ENCODE results near the gene ACTG2.
"Not testable (repeated sequence)": the region's sequence is repeated elsewhere in the genome, so short reads cannot be mapped to it uniquely, and the experiment has no call there.

The ACTG2 gene

GRCh38 chr2:73938718-73939352 is 46.0 kb downstream of the ACTG2 start:
- no peak for DNase-seq

- no peak for DNase-seq
Observed at GRCh38 chr2:73939419-73939818, 46.6 kb downstream of the ACTG2 start.

GRCh38 chr2:73940066-73940465 is 47.3 kb downstream of the ACTG2 start:
- DNase-seq: not testable (repeated sequence)

GRCh38 chr2:73942664-73943063 is 49.9 kb downstream of the ACTG2 start:
- DNase-seq: no peak

GRCh38 chr2:73944714-73945113 is 51.9 kb downstream of the ACTG2 start:
- DNase-seq: no peak

GRCh38 chr2:73946215-73946614 is 53.4 kb downstream of the ACTG2 start:
- no peak for DNase-seq

- no peak for DNase-seq
Observed at GRCh38 chr2:73946666-73947065, 53.9 kb downstream of the ACTG2 start.

GRCh38 chr2:73947412-73948018 is 54.7 kb downstream of the ACTG2 start:
- DNase-seq: no peak

- no peak for DNase-seq
Observed at GRCh38 chr2:73949802-73950201, 57.0 kb downstream of the ACTG2 start.

- no peak for DNase-seq
Observed at GRCh38 chr2:73952499-73953446, 60.0 kb downstream of the ACTG2 start.

GRCh38 chr2:73956218-73956865 is 63.5 kb downstream of the ACTG2 start:
- no peak for DNase-seq

- DNase-seq: no peak
Observed at GRCh38 chr2:73961274-73961673, 68.5 kb downstream of the ACTG2 start.

GRCh38 chr2:73961823-73962615 is 69.2 kb downstream of the ACTG2 start:
- no peak for DNase-seq

- DNase-seq: no peak
Observed at GRCh38 chr2:73962798-73963197, 70.0 kb downstream of the ACTG2 start.

- no peak for DNase-seq
Observed at GRCh38 chr2:73963385-73964120, 70.7 kb downstream of the ACTG2 start.

GRCh38 chr2:73964223-73964622 is 71.4 kb downstream of the ACTG2 start:
- DNase-seq: no peak

GRCh38 chr2:73965053-73965452 is 72.2 kb downstream of the ACTG2 start:
- no peak for DNase-seq

GRCh38 chr2:73968357-73968937 is 75.6 kb downstream of the ACTG2 start:
- DNase-seq: no peak

GRCh38 chr2:73969356-73969755 is 76.5 kb downstream of the ACTG2 start:
- no peak for DNase-seq
